Nucleus accumbens (tissue), 56 donors: Measurements from ENCODE around the gene CYS1.
"Not testable (repeated sequence)": the region's sequence is repeated elsewhere in the genome, so short reads cannot be mapped to it uniquely, and the experiment has no call there.

Experiments
- DNase-seq, 56 donors: peaks; one replicate each; lab custom pipeline; 2025; lab: John Stamatoyannopoulos, UW

CYS1 gene

GRCh38 chr2:10016802-10017258 is 63.4 kb downstream of the CYS1 start:
- DNase-seq: no peak

GRCh38 chr2:10016001-10016801 is 64.0 kb downstream of the CYS1 start:
- DNase-seq: no peak

- not testable (repeated sequence) for DNase-seq
Observed at GRCh38 chr2:10015376-10015989, 64.7 kb downstream of the CYS1 start.

- no peak for DNase-seq
Observed at GRCh38 chr2:10014418-10015190, 65.6 kb downstream of the CYS1 start.

- not testable (repeated sequence) for DNase-seq
Observed at GRCh38 chr2:10013651-10014417, 66.4 kb downstream of the CYS1 start.

- no peak for DNase-seq
Observed at GRCh38 chr2:10012963-10013461, 67.2 kb downstream of the CYS1 start.

GRCh38 chr2:10012366-10012962 is 67.7 kb downstream of the CYS1 start:
- DNase-seq: not testable (repeated sequence)

- not testable (repeated sequence) for DNase-seq
Observed at GRCh38 chr2:10011606-10012325, 68.4 kb downstream of the CYS1 start.

GRCh38 chr2:10010861-10011605 is 69.2 kb downstream of the CYS1 start:
- DNase-seq: not testable (repeated sequence)

GRCh38 chr2:10009811-10010781 is 70.1 kb downstream of the CYS1 start:
- DNase-seq: peak in 15 of 56 donors; percentile 6 to 64 (median 31)

- no peak for DNase-seq
Observed at GRCh38 chr2:10009271-10009810, 70.9 kb downstream of the CYS1 start.

GRCh38 chr2:10008809-10009176 is 71.4 kb downstream of the CYS1 start:
- no peak for DNase-seq

- DNase-seq: no peak
Observed at GRCh38 chr2:10007921-10008808, 72.0 kb downstream of the CYS1 start.

- DNase-seq: no peak
Observed at GRCh38 chr2:10007435-10007834, 72.8 kb downstream of the CYS1 start.
